Pulmonary artery endothelial cell (primary cell): ENCODE measurements around the gene AP5Z1. TPM values are rescaled to one million over a fixed set of nuclear protein-coding genes. Genes with fewer than 3 reads are reported as not detected.

Experiments
- DNase-seq: peaks from one replicate; pipeline ENCODE4 v3.0.0-alpha.2; 2011; ENCODE audit warnings: low read depth, low spot score
- total RNA-seq: library from RNA; depleted of rRNA; stranded (reverse); fragments of >200 nt; gene quantifications from 2 replicates; pipeline ENCODE4 v1.2.3, GENCODE V29; 2014

AP5Z1 gene, protein sequence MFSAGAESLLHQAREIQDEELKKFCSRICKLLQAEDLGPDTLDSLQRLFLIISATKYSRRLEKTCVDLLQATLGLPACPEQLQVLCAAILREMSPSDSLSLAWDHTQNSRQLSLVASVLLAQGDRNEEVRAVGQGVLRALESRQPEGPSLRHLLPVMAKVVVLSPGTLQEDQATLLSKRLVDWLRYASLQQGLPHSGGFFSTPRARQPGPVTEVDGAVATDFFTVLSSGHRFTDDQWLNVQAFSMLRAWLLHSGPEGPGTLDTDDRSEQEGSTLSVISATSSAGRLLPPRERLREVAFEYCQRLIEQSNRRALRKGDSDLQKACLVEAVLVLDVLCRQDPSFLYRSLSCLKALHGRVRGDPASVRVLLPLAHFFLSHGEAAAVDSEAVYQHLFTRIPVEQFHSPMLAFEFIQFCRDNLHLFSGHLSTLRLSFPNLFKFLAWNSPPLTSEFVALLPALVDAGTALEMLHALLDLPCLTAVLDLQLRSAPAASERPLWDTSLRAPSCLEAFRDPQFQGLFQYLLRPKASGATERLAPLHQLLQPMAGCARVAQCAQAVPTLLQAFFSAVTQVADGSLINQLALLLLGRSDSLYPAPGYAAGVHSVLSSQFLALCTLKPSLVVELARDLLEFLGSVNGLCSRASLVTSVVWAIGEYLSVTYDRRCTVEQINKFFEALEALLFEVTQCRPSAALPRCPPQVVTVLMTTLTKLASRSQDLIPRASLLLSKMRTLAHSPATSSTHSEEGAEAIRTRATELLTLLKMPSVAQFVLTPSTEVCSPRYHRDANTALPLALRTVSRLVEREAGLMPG
- total RNA-seq: 19.8 and 24.9 TPM in 2 replicates

GRCh38 chr7:4775250-4775847, at the start of gene AP5Z1:
Gene AP5Z1, plus strand, starts transcription at chr7:4775623. Its CDS starts 93 bp downstream, at chr7:4775716.
- DNase-seq: peak; percentile 87

GRCh38 chr7:4725850-4726450, 49.5 kb upstream of the AP5Z1 start:
- no peak for DNase-seq

DNA sequence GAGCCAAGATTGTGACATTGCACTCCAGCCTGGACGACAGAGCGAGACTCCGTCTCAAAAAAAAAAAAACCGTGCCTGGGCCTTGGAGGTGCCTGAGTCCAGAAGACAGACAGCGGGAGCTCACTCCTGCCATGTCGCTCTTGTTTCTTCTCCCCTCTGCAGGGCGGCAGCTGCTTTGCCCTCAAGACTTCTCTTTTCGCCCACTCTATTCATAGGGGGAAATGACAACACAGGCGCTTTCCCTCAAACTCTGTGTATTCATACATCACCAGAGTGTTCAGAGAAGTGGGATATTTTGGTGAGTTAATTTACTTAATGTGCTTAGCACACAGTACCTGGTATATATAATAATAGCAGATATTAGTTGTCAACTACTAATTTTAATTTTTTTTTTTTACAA, 48.9 kb upstream of the AP5Z1 start:
- no peak for DNase-seq

GRCh38 chr7:4727914-4728705, 47.3 kb upstream of the AP5Z1 start:
- no peak for DNase-seq

- DNase-seq: no peak
Measured at GRCh38 chr7:4729266-4729665, 46.2 kb upstream of the AP5Z1 start.

DNA sequence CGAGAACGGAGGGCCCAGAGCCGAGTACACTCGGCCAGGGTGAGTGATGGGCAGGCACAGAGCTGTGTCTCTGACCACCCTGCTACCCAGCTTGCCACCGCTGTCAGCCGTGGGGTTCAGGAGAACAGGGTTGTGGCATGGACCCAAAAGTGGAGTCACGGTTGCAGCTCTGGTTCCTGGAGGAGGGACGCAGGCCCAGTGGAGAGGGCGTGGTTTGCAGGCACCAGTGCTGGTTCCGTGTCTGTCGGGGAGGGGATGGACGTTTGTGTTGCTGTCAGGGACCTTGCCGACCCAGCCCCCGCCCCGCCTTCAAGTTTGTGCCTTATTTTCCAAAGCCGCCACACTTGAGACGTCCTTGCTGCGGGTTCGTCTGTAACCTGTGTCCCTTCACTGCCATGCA, 45.1 kb upstream of the AP5Z1 start:
- no peak for DNase-seq

GRCh38 chr7:4730971-4731370, 44.5 kb upstream of the AP5Z1 start:
- DNase-seq: no peak

- DNase-seq: no peak
Measured at GRCh38 chr7:4731803-4732202, 43.6 kb upstream of the AP5Z1 start.

GRCh38 chr7:4733936-4734528, 41.4 kb upstream of the AP5Z1 start:
- DNase-seq: no peak

- DNase-seq: no peak
Measured at GRCh38 chr7:4734587-4735345, 40.7 kb upstream of the AP5Z1 start.

- no peak for DNase-seq
Measured at GRCh38 chr7:4737300-4737699, 38.1 kb upstream of the AP5Z1 start.

DNA sequence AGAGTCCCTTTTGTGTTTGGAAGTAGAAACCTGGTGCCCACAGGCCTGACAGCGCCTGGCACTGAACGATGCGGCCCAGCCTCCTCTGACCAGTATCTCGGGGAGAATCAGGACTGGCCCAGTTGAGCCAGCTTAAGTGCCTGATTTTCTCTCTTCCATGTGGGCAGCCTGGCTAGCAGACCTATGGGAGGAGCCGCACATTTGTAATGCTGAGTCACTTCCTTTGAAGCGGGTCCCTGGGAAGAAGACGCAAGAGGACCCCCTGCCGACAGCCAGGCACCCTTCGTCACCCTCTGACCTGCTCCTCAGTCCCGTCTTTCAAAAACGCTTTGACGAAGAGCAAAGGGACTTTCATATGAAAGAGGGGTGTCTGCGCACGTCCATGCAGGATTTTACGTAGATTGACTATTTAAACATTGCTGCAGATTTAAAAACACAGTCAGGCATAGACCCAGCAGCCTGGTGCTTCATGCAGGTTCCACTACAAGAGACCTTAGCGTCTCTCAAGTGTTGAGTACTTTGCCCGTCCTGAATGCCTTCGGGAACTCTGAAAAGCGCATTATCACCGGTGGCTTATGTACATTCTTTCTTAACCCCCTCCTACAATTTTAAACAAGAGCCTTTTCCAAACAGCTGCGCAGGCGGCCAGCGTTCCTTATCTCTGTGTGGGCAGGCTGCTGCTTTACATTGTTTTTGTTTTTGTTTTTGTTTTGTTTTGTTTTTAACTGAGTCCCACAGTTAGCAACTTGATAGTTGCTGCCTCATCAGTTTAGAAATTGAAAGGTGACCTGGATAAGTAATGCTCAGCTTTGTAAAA, 36.5 kb upstream of the AP5Z1 start:
- DNase-seq: peak; percentile 66

GRCh38 chr7:4739528-4739992, 35.9 kb upstream of the AP5Z1 start:
- DNase-seq: no peak

DNA sequence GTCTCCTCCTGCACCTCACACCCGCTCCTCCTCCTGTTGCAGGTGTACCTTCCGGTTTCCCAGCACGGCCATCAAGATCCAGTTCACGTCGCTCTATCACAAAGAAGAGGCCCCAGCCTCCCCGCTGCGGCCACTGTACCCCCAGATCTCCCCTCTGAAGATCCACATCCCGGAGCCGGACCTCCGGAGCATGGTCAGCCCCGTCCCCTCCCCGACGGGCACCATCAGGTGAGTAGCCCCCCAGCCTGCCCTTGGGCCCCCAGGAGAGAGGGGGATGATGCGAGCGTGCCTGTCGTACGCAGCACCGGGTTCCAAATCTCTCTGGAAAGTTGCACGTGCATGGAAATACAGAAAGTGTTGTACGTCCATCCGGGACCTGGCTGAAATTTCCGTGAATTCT, 34.6 kb upstream of the AP5Z1 start:
- no peak for DNase-seq

DNA sequence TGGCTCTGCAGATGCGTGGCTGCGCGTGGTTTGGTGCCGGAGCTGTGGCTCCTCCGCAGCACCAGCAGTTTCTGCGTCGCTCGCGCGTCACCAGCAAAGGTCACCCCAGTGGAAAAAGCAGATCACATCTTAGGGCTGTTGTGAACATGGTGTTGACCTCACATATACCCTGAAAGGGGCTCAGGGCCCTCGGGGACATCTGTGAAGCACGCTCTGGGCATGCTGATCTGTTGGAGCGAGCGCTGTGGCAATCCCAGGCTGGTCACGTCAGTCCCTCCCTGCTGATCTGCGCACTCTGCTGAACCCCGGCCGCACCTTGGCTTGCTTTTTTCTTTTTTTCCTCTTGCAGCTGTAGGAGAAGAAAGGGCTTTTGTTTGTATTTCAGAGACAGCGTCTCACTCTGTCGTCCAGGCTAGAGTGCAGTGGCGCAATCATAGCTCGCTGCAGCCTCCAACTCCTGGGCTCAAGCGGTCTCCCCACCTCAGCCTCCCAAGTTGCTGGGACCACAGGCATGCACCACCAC, 33.3 kb upstream of the AP5Z1 start:
- DNase-seq: no peak

- no peak for DNase-seq
Measured at GRCh38 chr7:4742852-4743251, 32.6 kb upstream of the AP5Z1 start.

DNA sequence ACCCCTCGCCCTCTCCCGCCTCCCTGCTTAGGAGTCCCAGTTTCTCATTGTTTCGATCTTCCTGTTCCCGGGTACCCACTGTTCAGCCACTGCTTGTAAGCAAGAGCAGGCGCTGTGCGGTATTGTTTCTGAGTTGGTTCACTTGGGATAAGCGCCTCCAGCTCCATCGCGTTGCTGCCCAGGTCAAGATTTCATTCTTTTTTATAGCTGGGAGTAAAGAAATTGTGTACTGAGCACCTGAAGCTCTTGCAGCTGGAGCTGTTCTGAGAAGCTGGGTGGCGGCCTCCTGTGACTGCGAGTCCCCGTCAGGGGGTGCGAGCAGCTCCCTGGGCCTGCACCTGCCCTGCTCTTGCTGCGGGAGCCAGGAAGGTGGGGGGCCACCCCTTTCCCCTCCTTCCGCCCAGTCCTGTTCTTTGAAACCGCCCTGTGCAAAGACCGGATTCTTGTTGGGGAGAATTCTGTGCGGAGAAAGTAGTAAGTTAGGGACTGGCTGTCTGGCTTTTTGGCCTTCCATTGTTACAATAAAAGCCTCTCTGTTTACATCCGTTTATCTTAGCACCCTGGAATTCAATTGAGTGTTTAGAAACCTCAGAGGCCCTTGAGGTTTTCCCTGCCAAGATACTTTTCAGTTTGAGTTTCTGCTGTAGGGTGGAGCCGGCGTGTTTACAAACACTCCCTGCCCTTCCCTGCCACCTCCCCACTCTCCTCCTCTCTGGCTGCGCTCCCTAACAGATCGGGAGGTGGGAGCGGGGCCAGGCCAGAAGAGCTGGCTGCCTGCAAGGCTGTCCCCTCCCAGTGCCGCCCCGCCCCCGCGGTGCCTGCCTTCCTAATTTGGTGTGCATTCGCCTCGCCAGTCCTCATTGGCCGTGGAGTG, 30.8 kb upstream of the AP5Z1 start:
- DNase-seq: peak; percentile 91
